Suprapubic skin (tissue), 4 donors: ENCODE results near the gene KAZN. TPM values are rescaled to one million over a fixed set of nuclear protein-coding genes. Genes with fewer than 3 reads are reported as not detected.

Experiments
- DNase-seq, 2 donors: peaks; one replicate each; pipeline ENCODE4 v3.0.0-alpha.2; 2019; ENCODE audit warnings: low spot score in 2 of 2
- H3K27ac ChIP-seq: fragments of 200-600 bp; sonication (generic); one replicate; pipeline ENCODE4 v1.5.1; 2019
- H3K27me3 ChIP-seq: fragments of 200-600 bp; sonication (generic); one replicate; pipeline ENCODE4 v1.5.1; 2019
- H3K36me3 ChIP-seq: fragments of 200-600 bp; sonication (generic); one replicate; pipeline ENCODE4 v1.5.1; 2019
- H3K4me1 ChIP-seq: fragments of 200-600 bp; sonication (generic); one replicate; pipeline ENCODE4 v1.5.1; 2019
- H3K4me3 ChIP-seq: fragments of 200-600 bp; sonication (generic); one replicate; pipeline ENCODE4 v1.5.1; 2019; ENCODE audit warnings: mild to moderate bottlenecking
- H3K9me3 ChIP-seq: fragments of 200-600 bp; sonication (generic); one replicate; pipeline ENCODE4 v1.5.1; 2019
- EP300 ChIP-seq: sonication (generic); formaldehyde crosslinking; IDR thresholded peaks from one replicate; pipeline ENCODE4 v1.6.1; 2017; ENCODE audit warnings: antibody characterized with exemption
- POLR2A ChIP-seq, 2 donors: fragments of 450-650 bp; IDR thresholded peaks; one replicate each; pipeline ENCODE4 v1.6.1; 2017; ENCODE audit warnings: antibody characterized with exemption in 2 of 2, mild to moderate bottlenecking in 2 of 2, moderate library complexity in 2 of 2
- POLR2AphosphoS5 ChIP-seq, 3 donors: sonication (generic); formaldehyde crosslinking; IDR thresholded peaks; one replicate each; pipeline ENCODE4 v1.6.1; 2017; ENCODE audit warnings: antibody characterized with exemption in 3 of 3
- WGBS: methylation state at CpG from one replicate; pipeline ENCODE4 v1.1.5; 2018; 5-methylcytosine and 5-hydroxymethylcytosine counted together
- total RNA-seq, 4 donors: library from RNA; depleted of rRNA; stranded (reverse); fragments of >200 nt; gene quantifications; one replicate each; pipeline ENCODE4 v1.1.0, GENCODE V29; 2016
- TF ChIP-seq, protein P1 (sequence below), 2 donors: fragments of 200-600 bp in 1 of 2; fragments of 450-650 bp in 1 of 2; sonication (generic) in 1 of 2; IDR thresholded peaks; one replicate each; pipeline ENCODE4 v1.5.1; 2016 to 2019; ENCODE audit warnings: antibody characterized with exemption in 2 of 2, mild to moderate bottlenecking in 1 of 2, moderate library complexity in 1 of 2

Gene KAZN
- total RNA-seq, 4 donors from 2014 or later: 29.2 to 37.5 (median 31.7) TPM

DNA sequence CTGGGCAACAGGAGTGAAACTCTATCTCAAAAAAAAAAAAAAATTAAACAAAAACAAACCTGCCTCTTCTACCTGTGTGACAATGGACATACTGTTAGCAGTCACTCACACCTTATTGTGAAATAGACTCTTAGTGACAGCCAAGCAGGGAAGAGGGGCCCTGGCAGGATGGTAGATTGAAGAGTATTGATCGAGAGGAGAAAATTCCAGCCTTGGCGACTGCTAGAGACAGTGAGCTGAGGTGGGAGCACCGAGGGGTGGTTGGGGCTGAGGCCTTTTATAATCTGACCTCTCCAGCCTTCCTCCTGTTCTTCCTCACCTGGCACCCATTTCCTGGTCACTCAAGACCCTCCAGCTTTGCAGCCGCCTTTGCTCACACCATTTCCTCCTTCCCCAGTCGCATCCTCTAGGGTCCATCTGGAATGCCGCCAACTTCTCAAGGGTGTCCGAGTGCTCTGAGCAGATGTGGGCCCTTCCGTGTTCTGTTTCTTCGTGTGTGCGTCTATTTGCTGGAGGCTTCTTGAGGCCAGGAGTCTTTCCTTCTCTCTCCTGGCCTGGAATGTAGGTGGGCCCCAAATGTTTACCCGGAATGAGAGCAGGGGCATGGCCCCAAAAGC lies 358.2 kb downstream of the KAZN start:
- H3K4me3 ChIP-seq: no peak overlapping the region
- TF ChIP-seq POLR2AphosphoS5 (IDR thresholded peaks at IDR 0.05): no peak
- no peak for TF ChIP-seq POLR2A (IDR thresholded peaks at IDR 0.05)
- no peak for TF ChIP-seq EP300
- TF ChIP-seq, protein P1, sequence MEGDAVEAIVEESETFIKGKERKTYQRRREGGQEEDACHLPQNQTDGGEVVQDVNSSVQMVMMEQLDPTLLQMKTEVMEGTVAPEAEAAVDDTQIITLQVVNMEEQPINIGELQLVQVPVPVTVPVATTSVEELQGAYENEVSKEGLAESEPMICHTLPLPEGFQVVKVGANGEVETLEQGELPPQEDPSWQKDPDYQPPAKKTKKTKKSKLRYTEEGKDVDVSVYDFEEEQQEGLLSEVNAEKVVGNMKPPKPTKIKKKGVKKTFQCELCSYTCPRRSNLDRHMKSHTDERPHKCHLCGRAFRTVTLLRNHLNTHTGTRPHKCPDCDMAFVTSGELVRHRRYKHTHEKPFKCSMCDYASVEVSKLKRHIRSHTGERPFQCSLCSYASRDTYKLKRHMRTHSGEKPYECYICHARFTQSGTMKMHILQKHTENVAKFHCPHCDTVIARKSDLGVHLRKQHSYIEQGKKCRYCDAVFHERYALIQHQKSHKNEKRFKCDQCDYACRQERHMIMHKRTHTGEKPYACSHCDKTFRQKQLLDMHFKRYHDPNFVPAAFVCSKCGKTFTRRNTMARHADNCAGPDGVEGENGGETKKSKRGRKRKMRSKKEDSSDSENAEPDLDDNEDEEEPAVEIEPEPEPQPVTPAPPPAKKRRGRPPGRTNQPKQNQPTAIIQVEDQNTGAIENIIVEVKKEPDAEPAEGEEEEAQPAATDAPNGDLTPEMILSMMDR (IDR thresholded peaks at IDR 0.05): no peak
- WGBS: 82% methylated on average over 11 of the region's 11 CpGs
- H3K4me1 ChIP-seq: peaks cover 43% of the 10 kb centered on the region
- H3K27me3 ChIP-seq: no peaks in the 10 kb centered on the region
- H3K36me3 ChIP-seq: peaks cover 15% of the 10 kb centered on the region
- H3K9me3 ChIP-seq: no peaks in the 10 kb centered on the region
- no peak for DNase-seq
- peak overlapping the region; percentile 15 for H3K27ac ChIP-seq

DNA sequence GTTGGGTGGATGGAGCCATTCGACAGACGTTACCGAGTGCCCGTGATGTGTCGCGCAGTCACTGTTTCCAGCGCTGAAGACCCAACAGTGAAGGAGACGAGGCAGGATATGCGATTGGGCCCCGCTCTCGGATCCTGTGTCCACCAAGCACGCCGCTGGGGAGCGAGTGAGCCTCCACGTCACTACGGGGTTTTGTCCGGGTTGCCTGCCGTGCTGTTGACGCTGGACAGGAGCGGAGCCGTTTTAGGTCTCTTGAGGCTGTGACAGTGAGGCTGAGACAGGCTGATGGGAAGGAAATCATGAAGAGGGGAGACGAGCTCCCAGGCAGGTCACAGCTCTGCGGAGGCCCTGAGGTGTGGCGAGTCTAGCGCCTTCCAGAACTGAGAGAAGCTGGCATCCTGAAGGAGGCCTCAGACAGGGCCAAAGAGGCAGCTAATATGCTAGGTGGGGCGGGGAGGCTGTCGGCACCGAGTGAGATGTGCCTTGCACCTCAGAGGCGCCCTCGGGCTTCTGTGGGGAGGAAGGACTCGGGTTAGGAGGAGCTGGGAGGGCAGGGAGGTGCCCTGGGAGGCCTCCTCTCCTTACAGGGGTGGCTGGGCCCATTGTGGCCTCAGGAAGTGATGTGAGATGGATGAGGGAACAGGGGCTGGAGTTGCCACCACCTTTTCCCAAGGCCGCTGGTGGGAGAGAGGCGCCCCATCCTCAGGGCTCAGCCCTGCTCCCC lies 359.1 kb downstream of the KAZN start:
- Histone ChIP-seq H3K36me3 (peaks cover 20% of the 10 kb centered on the region), H3K27me3 (no peaks in the 10 kb centered on the region), H3K4me3 (no peak overlapping the region), H3K27ac (no peak overlapping the region), H3K4me1 (peaks cover 39% of the 10 kb centered on the region), H3K9me3 (no peaks in the 10 kb centered on the region)
- TF ChIP-seq, protein P1 (IDR thresholded peaks at IDR 0.05): no peak
- TF ChIP-seq EP300 (no peak), POLR2A (IDR thresholded peaks at IDR 0.05) (no peak), POLR2AphosphoS5 (IDR thresholded peaks at IDR 0.05) (no peak)
- DNase-seq: no peak
- WGBS: 87% methylated on average over 29 of the region's 33 CpGs

DNA sequence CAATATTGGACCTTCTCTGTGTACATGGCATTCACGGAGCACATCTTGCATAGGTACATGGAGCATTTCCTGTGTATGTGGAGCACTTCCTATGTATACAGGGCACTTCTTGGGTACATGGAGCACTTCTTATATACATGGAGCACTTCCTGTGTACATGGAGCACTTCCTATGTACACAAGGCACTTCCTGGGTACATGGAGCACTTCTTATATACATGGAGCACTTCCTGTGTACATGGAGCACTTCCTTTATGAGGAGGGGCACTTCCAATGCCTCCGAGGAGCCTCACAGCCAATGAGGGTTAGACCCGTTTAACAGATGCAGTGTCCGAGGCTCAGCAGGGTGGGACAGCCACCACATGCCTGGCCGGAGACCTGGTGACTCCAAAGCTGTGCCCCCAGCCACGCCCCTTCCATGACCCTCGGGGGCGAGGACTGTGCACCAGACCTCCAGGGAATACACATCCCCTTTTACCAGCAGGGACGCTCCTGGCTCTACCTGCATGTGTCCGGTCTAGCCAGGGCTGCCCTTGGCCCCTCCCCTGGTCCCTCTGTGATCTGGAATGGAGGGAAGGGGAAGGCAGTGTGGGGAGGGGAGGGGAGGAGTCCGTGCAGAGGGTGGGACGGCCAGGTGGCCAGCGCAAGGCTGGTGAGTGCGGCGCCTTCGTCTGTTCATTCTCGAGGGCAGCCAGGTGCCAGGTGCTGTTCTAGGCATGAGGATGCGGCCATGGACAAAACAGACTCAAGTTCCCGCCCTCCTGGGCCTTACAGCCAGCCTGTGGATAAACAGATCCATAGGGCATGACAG lies 360.0 kb downstream of the KAZN start:
- DNase-seq: no peak
- Histone ChIP-seq H3K36me3 (peaks cover 28% of the 10 kb centered on the region), H3K27me3 (no peaks in the 10 kb centered on the region), H3K4me3 (no peak overlapping the region), H3K4me1 (peaks cover 34% of the 10 kb centered on the region), H3K27ac (no peak overlapping the region), H3K9me3 (no peaks in the 10 kb centered on the region)
- 93% methylated on average over 14 of the region's 19 CpGs for WGBS
- TF ChIP-seq POLR2A (IDR thresholded peaks at IDR 0.05): no peak
- TF ChIP-seq POLR2AphosphoS5 (IDR thresholded peaks at IDR 0.05): no peak
- TF ChIP-seq, protein P1 (IDR thresholded peaks at IDR 0.05): no peak
- no peak for TF ChIP-seq EP300

DNA sequence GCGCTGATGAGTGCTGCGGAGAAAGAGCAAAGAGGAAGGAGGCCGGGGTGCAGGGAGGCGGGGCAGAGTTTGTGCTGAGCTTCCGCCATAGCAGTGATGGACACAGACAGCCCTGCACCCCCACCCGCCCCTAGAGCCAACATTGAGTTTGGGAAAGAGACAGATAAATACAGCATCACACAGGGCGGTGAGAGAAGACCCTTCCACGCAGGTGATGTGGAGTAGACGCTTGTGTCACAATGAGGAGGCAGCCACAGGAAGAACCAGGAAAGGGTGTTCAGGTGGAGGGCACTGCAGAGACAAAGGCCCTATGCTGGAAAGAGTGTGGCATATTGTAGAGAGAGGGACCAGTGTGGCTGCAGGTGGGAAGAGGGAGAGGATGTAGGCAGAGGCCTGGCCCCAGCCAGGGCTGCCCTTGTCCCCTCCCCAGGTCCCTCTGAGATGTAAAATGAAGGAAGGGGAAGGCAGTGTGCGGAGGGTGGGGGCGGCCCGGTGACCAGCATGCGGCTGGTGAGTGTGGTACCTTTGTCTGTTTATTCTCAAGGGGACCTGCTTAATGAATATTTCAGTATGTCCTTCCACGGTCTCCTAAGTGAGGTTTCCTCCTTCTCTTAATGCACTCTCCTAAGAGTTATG lies 360.7 kb downstream of the KAZN start:
- H3K27ac ChIP-seq: no peak overlapping the region

More for the DNA sequence above, 360.7 kb downstream of the KAZN start:
- no peaks in the 10 kb centered on the region for H3K27me3 ChIP-seq
- no peaks in the 10 kb centered on the region for H3K9me3 ChIP-seq
- peaks cover 33% of the 10 kb centered on the region for H3K4me1 ChIP-seq
- DNase-seq: no peak
- TF ChIP-seq EP300: no peak
- no peak for TF ChIP-seq POLR2A (IDR thresholded peaks at IDR 0.05)
- TF ChIP-seq, protein P1 (IDR thresholded peaks at IDR 0.05): no peak
- no peak for TF ChIP-seq POLR2AphosphoS5 (IDR thresholded peaks at IDR 0.05)
- peaks cover 35% of the 10 kb centered on the region for H3K36me3 ChIP-seq
- WGBS: 92% methylated on average over 14 of the region's 14 CpGs
- no peak overlapping the region for H3K4me3 ChIP-seq
